CD4-positive, alpha-beta T cell treated with Interleukin-2 at 100 ng/mL for 4 hours (primary cell): ENCODE results near the gene CLCN7.
A peak's percentile ranks its signal among the peaks of the same experiment; 100 is the strongest.

ENCODE experiments used
- DNase-seq: peaks from one replicate; pipeline ENCODE4 v3.0.0-alpha.2; 2020; ENCODE audit warnings: low spot score

The CLCN7 gene

GRCh38 chr16:1502092-1503004 lies 27.5 kb upstream of the CLCN7 start:
- DNase-seq, result no peak

GRCh38 chr16:1501630-1502029 lies 26.8 kb upstream of the CLCN7 start:
- no peak for DNase-seq

GRCh38 chr16:1500465-1501150 lies 25.8 kb upstream of the CLCN7 start:
- DNase-seq, result no peak

- DNase-seq, result no peak
Measured at GRCh38 chr16:1499756-1500464, 25.1 kb upstream of the CLCN7 start.

- DNase-seq, result no peak
Measured at GRCh38 chr16:1498899-1499676, 24.3 kb upstream of the CLCN7 start.

GRCh38 chr16:1497014-1497598 lies 22.3 kb upstream of the CLCN7 start:
- DNase-seq, result no peak

- no peak for DNase-seq
Measured at GRCh38 chr16:1496464-1496863, 21.6 kb upstream of the CLCN7 start.

GRCh38 chr16:1495889-1496262 lies 21.0 kb upstream of the CLCN7 start:
- no peak for DNase-seq

GRCh38 chr16:1495211-1495888 lies 20.5 kb upstream of the CLCN7 start:
- no peak for DNase-seq

GRCh38 chr16:1494711-1495110 lies 19.9 kb upstream of the CLCN7 start:
- DNase-seq, result no peak

- DNase-seq, result no peak
Measured at GRCh38 chr16:1494129-1494640, 19.4 kb upstream of the CLCN7 start.

GRCh38 chr16:1493746-1494094 lies 18.9 kb upstream of the CLCN7 start:
- DNase-seq, result peak; percentile 1

- DNase-seq, result peak; percentile 85
Measured at GRCh38 chr16:1492923-1493745, 18.3 kb upstream of the CLCN7 start, which contains the start of gene TELO2. Gene TELO2 (plus strand): TSS chr16:1493360. CDS start chr16:1494282, 922 bp downstream.

GRCh38 chr16:1492082-1492922 lies 17.5 kb upstream of the CLCN7 start:
- DNase-seq, result no peak

- no peak for DNase-seq
Measured at GRCh38 chr16:1491327-1491726, 16.5 kb upstream of the CLCN7 start.

- no peak for DNase-seq
Measured at GRCh38 chr16:1489077-1489476, 14.2 kb upstream of the CLCN7 start.

- no peak for DNase-seq
Measured at GRCh38 chr16:1488619-1489018, 13.8 kb upstream of the CLCN7 start, which contains the start of gene PTX4. Gene PTX4 (minus strand): TSS chr16:1488944. CDS start chr16:1488909, 35 bp downstream.

GRCh38 chr16:1488054-1488601 lies 13.3 kb upstream of the CLCN7 start:
- no peak for DNase-seq
